Fibroblast of skin of scalp (primary cell): ENCODE results near the gene ZBTB7C.

Source experiments
- DNase-seq: peaks from one replicate; pipeline ENCODE4 v3.0.0-alpha.2; 2013

Gene ZBTB7C

GRCh38 chr18:48161911-48162698 lies 247.1 kb downstream of the ZBTB7C start:
- DNase-seq, result no peak

- DNase-seq, result peak; percentile 75
These were observed 247.8 kb downstream of the ZBTB7C start for GRCh38 chr18:48161191-48161910.

DNA sequence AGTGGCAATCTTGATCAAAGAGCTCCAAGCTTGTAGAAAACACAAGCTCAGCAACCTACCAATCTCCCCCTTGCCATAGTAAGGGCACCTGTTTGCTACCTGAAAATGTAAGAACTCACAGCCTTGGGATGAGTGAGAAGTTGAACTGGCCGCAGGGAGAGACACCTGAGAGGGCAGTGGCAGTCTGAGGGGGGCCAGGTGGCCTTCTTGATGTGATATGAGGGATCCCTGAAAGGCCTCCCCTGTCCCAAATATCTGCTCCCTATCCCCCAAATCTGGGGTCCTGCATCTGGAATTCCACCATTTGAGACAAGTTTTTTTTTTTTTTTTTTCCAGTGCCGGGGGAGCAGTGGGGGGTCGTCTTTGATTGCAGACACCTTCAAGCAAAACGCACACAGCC lies 248.6 kb downstream of the ZBTB7C start:
- no peak for DNase-seq

GRCh38 chr18:48159816-48160215 lies 249.4 kb downstream of the ZBTB7C start:
- DNase-seq, result no peak

GRCh38 chr18:48158721-48159120 lies 250.5 kb downstream of the ZBTB7C start:
- no peak for DNase-seq

- DNase-seq, result no peak
These were observed 251.2 kb downstream of the ZBTB7C start for GRCh38 chr18:48157956-48158355.

DNA sequence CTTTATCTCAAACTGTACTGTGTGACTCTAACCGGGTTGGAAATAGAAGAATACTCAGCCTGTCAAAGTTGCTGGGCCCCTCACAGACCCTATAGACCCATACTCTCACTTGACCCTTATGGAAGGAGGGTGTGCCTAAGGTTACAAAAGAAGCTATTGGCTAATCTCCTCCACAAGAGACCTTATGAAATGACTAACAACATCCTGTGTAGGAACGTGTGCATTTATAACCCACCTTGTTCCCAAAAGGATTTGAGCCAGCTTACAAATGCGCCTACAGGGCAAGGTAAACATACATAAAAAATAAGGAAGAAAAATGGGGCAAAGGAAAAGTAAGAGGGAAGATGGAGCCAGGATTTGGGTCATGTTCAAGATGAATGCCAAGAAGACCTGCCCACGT lies 253.3 kb downstream of the ZBTB7C start:
- DNase-seq, result no peak

DNA sequence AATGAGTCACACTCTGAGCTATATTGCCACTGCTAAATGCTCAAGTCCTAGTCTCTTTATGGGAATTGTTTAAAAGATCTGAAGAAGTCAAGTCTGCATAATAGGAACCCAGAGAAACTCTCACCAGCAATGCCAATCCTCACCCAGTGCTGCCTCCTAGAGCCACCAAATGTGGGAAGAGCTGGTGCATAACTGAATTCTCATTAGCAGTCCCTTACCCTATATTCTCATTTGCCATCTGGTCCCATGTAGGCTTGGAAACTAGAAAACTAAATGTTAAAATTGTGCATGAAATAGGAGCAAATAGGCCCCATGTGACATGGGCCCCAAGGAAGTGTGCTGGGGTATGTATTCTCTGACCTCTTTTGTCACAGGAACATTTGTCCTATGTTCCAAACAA lies 254.4 kb downstream of the ZBTB7C start:
- DNase-seq, result no peak

DNA sequence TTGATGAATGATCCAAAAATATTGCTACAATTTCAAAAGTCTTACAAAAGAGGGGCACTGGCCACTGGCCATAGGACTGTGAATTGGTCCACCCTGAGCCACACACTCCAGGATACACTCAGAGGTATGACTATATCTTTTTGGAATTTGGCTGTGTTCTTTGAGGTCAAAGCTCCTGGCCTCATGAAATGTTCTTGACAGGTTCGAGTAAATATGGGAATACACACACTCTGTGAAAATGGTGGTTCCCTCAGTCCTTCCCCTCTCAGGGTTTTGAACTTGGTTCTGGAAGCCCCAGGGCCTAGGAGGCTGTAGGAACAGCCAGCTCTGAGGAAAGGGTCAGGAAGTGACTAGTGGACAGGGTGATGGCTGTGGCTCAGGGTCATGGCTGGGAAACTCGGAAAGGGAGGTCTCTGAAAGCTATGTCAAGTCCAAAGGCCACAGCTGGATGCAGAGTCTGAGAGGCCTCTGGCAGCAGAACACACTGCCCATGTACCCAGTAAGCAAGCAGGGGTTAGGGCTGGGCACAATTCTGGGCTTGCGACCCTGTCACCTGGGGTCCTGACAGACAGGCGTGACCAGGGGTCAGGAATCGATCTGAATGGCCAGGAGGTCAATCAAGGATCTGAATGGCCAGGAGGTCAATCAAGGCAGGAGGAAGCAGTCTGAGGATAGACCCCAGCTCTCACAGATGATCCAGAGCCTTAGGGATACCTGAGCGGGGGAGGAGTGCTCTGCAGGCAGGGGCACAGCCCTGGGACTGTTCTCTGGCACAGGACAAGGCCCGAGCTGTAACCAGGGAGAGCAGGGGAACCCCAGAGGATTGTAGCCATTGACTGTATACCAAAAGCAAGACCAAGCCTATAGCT lies 255.3 kb downstream of the ZBTB7C start:
- peak; percentile 15 for DNase-seq

DNA sequence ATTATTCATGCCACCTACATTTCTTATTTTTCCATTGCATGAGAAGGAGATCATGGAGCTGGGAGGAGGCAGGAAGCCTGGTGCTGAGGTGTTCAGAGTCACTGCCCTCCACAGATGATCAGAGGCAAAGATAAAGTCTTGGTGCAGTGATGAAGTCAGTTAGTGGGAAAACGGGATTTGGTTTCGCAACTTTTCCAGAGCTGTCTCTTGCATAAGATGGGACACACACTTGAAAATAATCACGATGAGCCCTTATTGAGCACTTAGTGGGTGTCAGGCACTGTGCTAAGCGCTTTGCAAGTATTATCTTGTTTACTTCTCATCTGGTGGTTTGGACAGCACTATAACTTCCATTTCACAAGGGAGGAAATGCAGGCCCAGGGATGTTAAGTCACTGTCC lies 256.6 kb downstream of the ZBTB7C start:
- no peak for DNase-seq

DNA sequence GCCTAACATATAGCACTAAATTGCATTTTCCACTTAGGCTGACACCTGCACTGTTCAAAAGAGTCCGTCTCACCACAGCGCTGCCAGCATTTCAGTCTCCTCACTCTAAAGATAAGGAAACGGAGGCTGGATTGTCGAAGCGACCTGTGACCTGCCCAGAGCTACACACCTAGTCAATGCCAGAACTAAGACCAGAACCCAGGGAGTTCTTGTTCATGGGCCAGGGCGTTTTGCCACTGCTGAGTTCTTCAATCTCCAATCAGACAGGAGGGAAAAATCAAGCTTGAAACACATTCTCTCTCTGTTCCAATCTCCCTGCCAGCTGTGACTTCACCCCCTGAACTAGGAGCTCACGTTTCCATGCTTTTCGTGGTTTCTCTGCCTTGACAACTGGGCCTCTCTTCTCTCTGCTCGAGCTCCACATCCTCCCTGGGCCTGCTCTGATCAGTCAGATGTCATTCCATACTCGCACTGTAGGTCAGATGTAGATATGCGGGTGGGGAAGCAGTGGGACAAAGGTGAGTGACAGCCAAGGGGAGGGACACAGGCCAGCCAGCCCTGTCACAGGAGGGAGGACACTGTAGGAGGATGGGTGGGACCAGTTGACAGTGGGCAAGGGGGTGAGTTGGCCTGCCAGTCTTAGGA lies 257.6 kb downstream of the ZBTB7C start:
- DNase-seq, result no peak

DNA sequence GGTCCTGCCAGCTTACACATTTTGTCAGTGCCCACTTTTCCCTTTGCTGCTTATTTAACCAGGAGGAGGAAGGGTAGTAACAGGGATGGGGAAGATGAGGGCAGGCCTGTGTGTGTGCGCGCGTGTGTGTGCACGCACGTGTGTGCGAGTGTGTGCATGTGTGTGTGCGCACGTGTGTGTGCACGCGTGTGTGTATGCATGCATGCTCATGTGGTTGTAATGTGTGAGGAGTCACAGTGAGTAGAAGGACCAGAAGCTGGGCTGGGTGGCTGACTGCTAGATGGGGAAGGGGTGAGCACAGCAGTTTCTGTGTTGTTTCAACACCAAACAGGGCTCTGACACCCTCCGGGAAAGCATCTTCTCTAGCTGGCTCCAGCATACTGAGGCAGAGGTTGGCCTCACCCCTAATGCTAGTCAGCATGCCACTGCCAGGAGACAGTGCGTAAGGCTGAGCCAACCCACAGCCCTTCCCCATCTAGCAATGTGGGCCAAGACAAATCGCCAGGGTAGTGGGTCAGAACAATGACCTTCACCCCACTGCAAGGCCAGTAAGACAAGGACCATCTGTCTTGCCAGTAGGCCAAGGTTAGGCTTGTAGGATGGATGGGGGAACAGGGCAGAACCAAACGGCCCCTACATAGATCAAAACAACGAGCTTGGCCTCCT lies 260.0 kb downstream of the ZBTB7C start:
- no peak for DNase-seq

DNA sequence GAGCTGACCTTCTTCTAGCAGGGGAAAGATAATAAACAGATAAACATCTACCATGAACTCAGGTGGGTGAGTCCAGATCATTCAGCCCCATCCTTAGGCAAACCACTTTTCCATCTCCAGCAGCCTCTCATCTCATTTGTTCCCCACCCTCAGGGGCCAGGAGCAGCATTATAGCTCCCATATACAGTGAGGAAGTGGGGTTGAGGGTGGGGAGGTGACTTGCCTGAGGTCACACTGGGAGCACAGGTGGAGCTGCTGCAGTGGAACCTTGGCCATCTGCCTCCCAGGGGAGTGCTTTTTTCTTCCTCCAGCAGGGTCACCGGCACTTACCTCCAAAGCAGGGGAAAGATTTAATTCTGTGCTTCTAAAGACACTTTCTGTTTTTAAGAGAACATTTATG lies 266.2 kb downstream of the ZBTB7C start:
- no peak for DNase-seq

GRCh38 chr18:48142353-48142752 lies 266.8 kb downstream of the ZBTB7C start:
- no peak for DNase-seq

GRCh38 chr18:48140731-48141130 lies 268.5 kb downstream of the ZBTB7C start:
- DNase-seq, result no peak

GRCh38 chr18:48139431-48140347 lies 269.5 kb downstream of the ZBTB7C start:
- no peak for DNase-seq

DNA sequence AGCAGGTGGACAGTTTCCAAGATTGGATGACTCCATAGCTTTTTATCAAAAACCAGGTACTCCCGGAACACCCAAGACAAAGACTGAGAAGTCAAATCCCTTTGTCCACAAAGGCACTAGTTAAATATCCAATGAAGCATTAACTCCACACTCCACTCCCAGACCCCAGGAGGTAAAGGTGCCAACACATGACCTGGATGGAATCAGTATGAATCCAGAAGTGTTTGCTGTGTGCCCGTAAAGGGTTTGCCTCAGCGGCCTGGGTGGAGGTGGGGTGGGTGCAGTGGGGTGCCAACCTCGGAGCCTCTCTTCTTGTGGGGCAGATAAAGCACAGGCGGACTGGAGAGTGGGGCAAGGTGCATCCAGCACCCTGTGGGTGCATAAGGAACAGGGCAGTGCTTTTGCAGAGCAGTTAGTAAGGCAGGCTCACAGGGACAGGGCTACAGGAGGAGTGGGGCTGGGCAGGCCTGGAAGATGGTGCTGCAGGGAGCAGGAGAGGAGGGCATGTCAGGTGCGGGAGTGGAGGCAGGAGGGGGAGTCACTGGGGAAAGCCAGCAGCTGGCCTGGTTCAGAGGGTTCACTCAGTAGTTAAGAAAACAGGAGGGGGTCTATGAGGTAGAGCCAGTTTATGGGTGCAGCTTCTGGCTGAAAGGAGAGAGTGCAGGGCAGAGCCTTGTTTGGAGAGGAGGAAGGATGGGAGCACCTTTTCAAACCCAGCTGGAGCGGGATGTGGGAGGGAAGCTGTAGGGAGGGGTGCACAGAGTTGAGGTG lies 270.3 kb downstream of the ZBTB7C start:
- no peak for DNase-seq

DNA sequence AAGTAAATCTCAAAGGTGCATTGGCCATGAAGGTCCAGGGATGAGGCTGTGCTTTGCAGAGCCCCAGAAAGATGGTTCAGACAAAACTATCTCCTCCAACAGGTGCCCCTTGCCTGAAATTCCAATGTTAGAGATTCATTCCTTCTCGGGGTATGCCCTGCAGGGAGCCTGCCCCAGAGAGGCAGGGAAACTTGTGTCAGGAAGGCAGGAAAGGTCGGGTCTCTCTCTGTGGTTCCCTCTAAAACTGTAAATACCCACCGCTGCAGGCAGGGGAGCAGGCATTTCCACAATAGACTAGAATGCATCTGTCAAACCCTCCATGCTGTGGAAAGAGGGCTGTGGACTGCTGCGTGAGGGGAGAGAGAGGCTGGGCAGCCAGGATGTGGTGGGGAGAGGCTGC lies 271.0 kb downstream of the ZBTB7C start:
- DNase-seq, result no peak

- no peak for DNase-seq
These were observed 271.7 kb downstream of the ZBTB7C start for GRCh38 chr18:48137374-48138081.
